ENCODE data around the gene CLDN14.

GRCh38 chr21:36460866-36461265 lies 19.1 kb downstream of the CLDN14 start:
- TF ChIP-seq POLR2A (IDR thresholded peaks at IDR 0.05), result no peak
- TF ChIP-seq, protein P1, sequence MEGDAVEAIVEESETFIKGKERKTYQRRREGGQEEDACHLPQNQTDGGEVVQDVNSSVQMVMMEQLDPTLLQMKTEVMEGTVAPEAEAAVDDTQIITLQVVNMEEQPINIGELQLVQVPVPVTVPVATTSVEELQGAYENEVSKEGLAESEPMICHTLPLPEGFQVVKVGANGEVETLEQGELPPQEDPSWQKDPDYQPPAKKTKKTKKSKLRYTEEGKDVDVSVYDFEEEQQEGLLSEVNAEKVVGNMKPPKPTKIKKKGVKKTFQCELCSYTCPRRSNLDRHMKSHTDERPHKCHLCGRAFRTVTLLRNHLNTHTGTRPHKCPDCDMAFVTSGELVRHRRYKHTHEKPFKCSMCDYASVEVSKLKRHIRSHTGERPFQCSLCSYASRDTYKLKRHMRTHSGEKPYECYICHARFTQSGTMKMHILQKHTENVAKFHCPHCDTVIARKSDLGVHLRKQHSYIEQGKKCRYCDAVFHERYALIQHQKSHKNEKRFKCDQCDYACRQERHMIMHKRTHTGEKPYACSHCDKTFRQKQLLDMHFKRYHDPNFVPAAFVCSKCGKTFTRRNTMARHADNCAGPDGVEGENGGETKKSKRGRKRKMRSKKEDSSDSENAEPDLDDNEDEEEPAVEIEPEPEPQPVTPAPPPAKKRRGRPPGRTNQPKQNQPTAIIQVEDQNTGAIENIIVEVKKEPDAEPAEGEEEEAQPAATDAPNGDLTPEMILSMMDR (IDR thresholded peaks at IDR 0.05), result no peak

Data from thyroid gland (tissue), 4 donors.